Activated CD8-positive, alpha-beta T cell treated with anti-CD3 and anti-CD28 coated beads, Interleukin-2, amount 10 ng/mL, durations not matched to agents 7 days and 5 days (primary cell): ENCODE measurements around the gene CALM3. TPM values are rescaled to one million over a fixed set of nuclear protein-coding genes. Genes with fewer than 3 reads are reported as not detected.

Source experiments
- ATAC-seq: fragments of 150-1000 bp; cut with Tn5 transposase; one replicate; pipeline ENCODE4 v1.10.0; 2021; ENCODE audit warnings: moderate library complexity
- CTCF ChIA-PET: fragments of 350-600 bp; sonication (Branson Sonifier 250); formaldehyde crosslinking; loops from one replicate; lab custom pipeline; 2021; ENCODE audit warnings: antibody characterized with exemption; lab: Charles Lee
- POLR2A ChIA-PET: fragments of 350-600 bp; sonication (Branson Sonifier 250); formaldehyde crosslinking; loops from one replicate; lab custom pipeline; 2021; ENCODE audit warnings: antibody characterized with exemption; lab: Charles Lee
- DNase-seq: peaks from one replicate; pipeline ENCODE4 v3.0.0-alpha.2; 2020
- H3K27ac Mint-ChIP-seq: one replicate; pipeline ENCODE4 v1.8.0; 2021; ENCODE audit warnings: mild to moderate bottlenecking, mixed read lengths
- H3K27me3 Mint-ChIP-seq: one replicate; pipeline ENCODE4 v1.8.0; 2021; ENCODE audit warnings: low read depth, mixed read lengths
- H3K36me3 Mint-ChIP-seq: one replicate; pipeline ENCODE4 v1.8.0; 2021; ENCODE audit warnings: low read depth, mixed read lengths
- H3K4me1 Mint-ChIP-seq: one replicate; pipeline ENCODE4 v1.8.0; 2021; ENCODE audit warnings: low read depth, mixed read lengths
- H3K4me3 Mint-ChIP-seq: one replicate; pipeline ENCODE4 v1.8.0; 2021; ENCODE audit warnings: mild to moderate bottlenecking, mixed read lengths
- H3K9me3 Mint-ChIP-seq: one replicate; pipeline ENCODE4 v1.8.0; 2022; ENCODE audit warnings: mixed read lengths; ENCODE audit not compliant: insufficient read depth
- total RNA-seq, 2 experiments: library from RNA; stranded (reverse); gene quantifications; one replicate each; pipeline ENCODE4 v1.2.3, GENCODE V29; 2021

Gene CALM3
- total RNA-seq, 2 experiments from 2014 or later = 646 to 682 TPM

- peak within 1 kb of the TSS; percentile 10 for H3K4me3 Mint-ChIP-seq
- H3K27ac Mint-ChIP-seq = no peak within 1 kb of the TSS
- H3K4me1 Mint-ChIP-seq = peaks cover 29% of the 10 kb centered on the region
- H3K27me3 Mint-ChIP-seq = peaks cover 6% of the 10 kb centered on the region
- no peaks in the 10 kb centered on the region for H3K36me3 Mint-ChIP-seq
- DNase-seq = no peak
- H3K9me3 Mint-ChIP-seq = no peaks in the 10 kb centered on the region
- ChIA-PET CTCF (interaction anchor here (1.5 to 2.2 kb wide), 3 partner anchors 15 to 26 kb away, joined by 5 to 21 read pairs (median 15); partner anchors contain the start of gene DACT3), POLR2A (no interaction called here)
- no peak for ATAC-seq
Measured at GRCh38 chr19:46635920-46636761, 35.0 kb downstream of the CALM3 start, which contains the start of gene GNG8. GNG8 (minus strand) TSS chr19:46636202; CDS start chr19:46634682, 1,520 bp downstream.

GRCh38 chr19:46637224-46637623 lies 36.1 kb downstream of the CALM3 start:
- H3K4me3 Mint-ChIP-seq = no peak overlapping the region
- no peaks in the 10 kb centered on the region for H3K9me3 Mint-ChIP-seq
- ATAC-seq (no peak), DNase-seq (no peak)
- H3K27me3 Mint-ChIP-seq = peaks cover 10% of the 10 kb centered on the region
- H3K27ac Mint-ChIP-seq = no peak overlapping the region
- ChIA-PET POLR2A (interaction anchor here (1.0 kb wide), 2 partner anchors 17 to 36 kb away, joined by 3 to 4 read pairs; partner anchors contain the start of gene CALM3), CTCF (interaction anchor here (0.7 to 2.2 kb wide), 7 partner anchors 11 to 77 kb away, joined by 3 to 21 read pairs (median 5); partner anchors contain the start of gene DACT3)
- peaks cover 29% of the 10 kb centered on the region for H3K4me1 Mint-ChIP-seq
- no peaks in the 10 kb centered on the region for H3K36me3 Mint-ChIP-seq

GRCh38 chr19:46639358-46640182 lies 38.4 kb downstream of the CALM3 start:
- Mint-ChIP-seq H3K27ac (no peak overlapping the region), H3K9me3 (no peaks in the 10 kb centered on the region), H3K4me1 (peaks cover 14% of the 10 kb centered on the region), H3K27me3 (peaks cover 13% of the 10 kb centered on the region), H3K4me3 (no peak overlapping the region), H3K36me3 (no peaks in the 10 kb centered on the region)
- ChIA-PET POLR2A (interaction anchor here (0.5 to 1.2 kb wide), 2 partner anchors 110 to 1745 kb away, joined by 3 to 4 read pairs; no protein-coding TSS in a partner anchor), CTCF (interaction anchor here (0.7 to 1.1 kb wide), 9 partner anchors 8 to 123 kb away, joined by 3 read pairs; no protein-coding TSS in a partner anchor)
- ATAC-seq = no peak
- peak; percentile 68 for DNase-seq

- ChIA-PET CTCF (interaction anchor here (0.9 to 1.1 kb wide), 5 partner anchors 18 to 111 kb away, joined by 3 read pairs; no protein-coding TSS in a partner anchor), POLR2A (interaction anchor here (0.6 kb wide), 1 partner anchor 23 kb away, joined by 4 read pairs; no protein-coding TSS in a partner anchor)
- Mint-ChIP-seq H3K4me1 (peaks cover 10% of the 10 kb centered on the region), H3K27ac (no peak overlapping the region), H3K36me3 (no peaks in the 10 kb centered on the region), H3K27me3 (peaks cover 18% of the 10 kb centered on the region), H3K4me3 (no peak overlapping the region), H3K9me3 (no peaks in the 10 kb centered on the region)
- ATAC-seq (no peak), DNase-seq (no peak)
Measured at GRCh38 chr19:46640656-46641055, 39.5 kb downstream of the CALM3 start.

- ATAC-seq (no peak), DNase-seq (no peak)
- H3K9me3 Mint-ChIP-seq = no peaks in the 10 kb centered on the region
- H3K27ac Mint-ChIP-seq = no peak overlapping the region
- H3K4me3 Mint-ChIP-seq = no peak overlapping the region
- POLR2A ChIA-PET = interaction anchor here (0.9 kb wide), 1 partner anchor 79 kb away, joined by 3 read pairs; no protein-coding TSS in a partner anchor
- peaks cover 13% of the 10 kb centered on the region for H3K4me1 Mint-ChIP-seq
- CTCF ChIA-PET = no interaction called here
- peaks cover 6% of the 10 kb centered on the region for H3K36me3 Mint-ChIP-seq
- H3K27me3 Mint-ChIP-seq = peaks cover 37% of the 10 kb centered on the region
Measured at GRCh38 chr19:46644720-46645119, 43.6 kb downstream of the CALM3 start.

GRCh38 chr19:46646402-46646801 lies 45.3 kb downstream of the CALM3 start:
- H3K4me1 Mint-ChIP-seq = peaks cover 7% of the 10 kb centered on the region
- ATAC-seq (no peak), DNase-seq (no peak)
- H3K36me3 Mint-ChIP-seq = peaks cover 6% of the 10 kb centered on the region
- H3K4me3 Mint-ChIP-seq = no peak overlapping the region
- H3K27ac Mint-ChIP-seq = no peak overlapping the region
- ChIA-PET POLR2A (interaction anchor here (0.6 kb wide), 1 partner anchor 75 kb away, joined by 3 read pairs; no protein-coding TSS in a partner anchor), CTCF (interaction anchor here (0.6 to 1.3 kb wide), 2 partner anchors 15 to 107 kb away, joined by 3 to 4 read pairs; no protein-coding TSS in a partner anchor)
- H3K27me3 Mint-ChIP-seq = peaks cover 43% of the 10 kb centered on the region
- no peaks in the 10 kb centered on the region for H3K9me3 Mint-ChIP-seq

GRCh38 chr19:46648060-46648960 lies 47.2 kb downstream of the CALM3 start:
- no peak for DNase-seq
- Mint-ChIP-seq H3K27me3 (peaks cover 39% of the 10 kb centered on the region), H3K9me3 (no peaks in the 10 kb centered on the region), H3K4me1 (peaks cover 7% of the 10 kb centered on the region), H3K36me3 (peaks cover 6% of the 10 kb centered on the region), H3K4me3 (no peak overlapping the region), H3K27ac (peak overlapping the region; percentile 6)
- ChIA-PET CTCF (interaction anchor here (0.7 to 1.2 kb wide), 3 partner anchors 13 to 34 kb away, joined by 3 to 5 read pairs (median 4); partner anchors contain the start of gene DACT3), POLR2A (no interaction called here)
- peak; percentile 15 for ATAC-seq

- no peak for DNase-seq
- ChIA-PET CTCF (interaction anchor here (0.7 to 1.0 kb wide), 2 partner anchors 33 to 35 kb away, joined by 3 to 4 read pairs; no protein-coding TSS in a partner anchor), POLR2A (no interaction called here)
- Mint-ChIP-seq H3K4me3 (no peak overlapping the region), H3K27ac (no peak overlapping the region), H3K9me3 (no peaks in the 10 kb centered on the region), H3K27me3 (peaks cover 42% of the 10 kb centered on the region), H3K36me3 (peaks cover 6% of the 10 kb centered on the region), H3K4me1 (peaks cover 7% of the 10 kb centered on the region)
- ATAC-seq = no peak
Measured at GRCh38 chr19:46648961-46649960, 48.1 kb downstream of the CALM3 start.

- H3K4me3 Mint-ChIP-seq = no peak overlapping the region
- no peaks in the 10 kb centered on the region for H3K9me3 Mint-ChIP-seq
- peaks cover 6% of the 10 kb centered on the region for H3K36me3 Mint-ChIP-seq
- peaks cover 38% of the 10 kb centered on the region for H3K27me3 Mint-ChIP-seq
- CTCF ChIA-PET = no interaction called here
- H3K4me1 Mint-ChIP-seq = peaks cover 7% of the 10 kb centered on the region
- ATAC-seq (no peak), DNase-seq (no peak)
- H3K27ac Mint-ChIP-seq = no peak overlapping the region
- POLR2A ChIA-PET = no interaction called here
Measured at GRCh38 chr19:46650445-46650844, 49.3 kb downstream of the CALM3 start.
